Tibial artery (tissue), 4 donors: ENCODE data around the gene AXIN2.

Experiments used
- DNase-seq, 2 donors: peaks; one replicate each; pipeline ENCODE4 v3.0.0-alpha.2; 2019
- H3K27ac ChIP-seq, 2 donors: fragments of 200-600 bp; sonication (generic) in 1 of 2; 1 replicate in 1 of 2; 2 replicates in 1 of 2; pipeline ENCODE4 v1.5.1; 2018 to 2019; ENCODE audit warnings: mild to moderate bottlenecking in 1 of 2
- H3K27me3 ChIP-seq, 2 donors: fragments of 200-600 bp; sonication (generic) in 1 of 2; one replicate each; pipeline versions ENCODE4 v1.5.1 to v1.6.0; 2016 to 2019
- H3K36me3 ChIP-seq, 3 donors: fragments of 200-600 bp; sonication (generic) in 2 of 3; one replicate each; pipeline ENCODE4 v1.5.1; 2016 to 2019; ENCODE audit warnings: mild to moderate bottlenecking in 2 of 3
- H3K4me1 ChIP-seq, 4 donors: fragments of 200-600 bp; sonication (generic) in 2 of 4; 1 replicate in 3 of 4; 2 replicates in 1 of 4; pipeline ENCODE4 v1.5.1; 2016 to 2019
- H3K4me3 ChIP-seq, 2 donors: fragments of 200-600 bp; sonication (generic) in 1 of 2; 1 replicate in 1 of 2; 2 replicates in 1 of 2; pipeline ENCODE4 v1.5.1; 2018 to 2019; ENCODE audit warnings: mild to moderate bottlenecking in 2 of 2
- H3K9me3 ChIP-seq, 3 donors: fragments of 200-600 bp; sonication (generic) in 1 of 3; one replicate each; pipeline ENCODE4 v1.5.1; 2016 to 2019
- CTCF ChIP-seq, 2 experiments: fragments of 200-600 bp in 1 of 2; fragments of 450-650 bp in 1 of 2; IDR thresholded peaks; one replicate each; pipeline ENCODE4 v1.5.1; 2017 to 2019; ENCODE audit warnings: antibody characterized with exemption in 2 of 2, mild to moderate bottlenecking in 1 of 2, moderate library complexity in 1 of 2
- intact Hi-C: fragments of 100-400 bp; cut with DNase I; formaldehyde crosslinking; loops from one replicate; pipeline ENCODE4 v1.15.0; 2023; ENCODE audit warnings: low total_unique reads

The AXIN2 gene

GRCh38 chr17:65482201-65482600 is 79.2 kb downstream of the AXIN2 start:
- no peak for TF ChIP-seq CTCF (IDR thresholded peaks at IDR 0.05)
- no peaks in the 10 kb centered on the region for H3K27me3 ChIP-seq

GRCh38 chr17:65479282-65479681 is 82.2 kb downstream of the AXIN2 start:
- Histone ChIP-seq H3K9me3 (no peaks in the 10 kb centered on the region), H3K4me1 (no peaks in the 10 kb centered on the region), H3K36me3 (no peaks in the 10 kb centered on the region), H3K27me3 (peaks cover 0 to 5% of the 10 kb centered on the region in 2 donors), H3K4me3 (no peak overlapping the region), H3K27ac (no peak overlapping the region)
- intact Hi-C loops: no loop called here
- no peak for DNase-seq
- no peak for TF ChIP-seq CTCF (IDR thresholded peaks at IDR 0.05)

More at GRCh38 chr17:65482201-65482600, 79.2 kb downstream of the AXIN2 start:
- no peak for DNase-seq
- Histone ChIP-seq H3K9me3 (no peaks in the 10 kb centered on the region), H3K27ac (no peak overlapping the region), H3K4me1 (peaks cover 0 to 16% (median 4%) of the 10 kb centered on the region in 4 donors), H3K36me3 (no peaks in the 10 kb centered on the region), H3K4me3 (no peak overlapping the region)
- intact Hi-C loops: no loop called here
